ENCODE results near the gene ISG15.

ISG15 gene

DNA sequence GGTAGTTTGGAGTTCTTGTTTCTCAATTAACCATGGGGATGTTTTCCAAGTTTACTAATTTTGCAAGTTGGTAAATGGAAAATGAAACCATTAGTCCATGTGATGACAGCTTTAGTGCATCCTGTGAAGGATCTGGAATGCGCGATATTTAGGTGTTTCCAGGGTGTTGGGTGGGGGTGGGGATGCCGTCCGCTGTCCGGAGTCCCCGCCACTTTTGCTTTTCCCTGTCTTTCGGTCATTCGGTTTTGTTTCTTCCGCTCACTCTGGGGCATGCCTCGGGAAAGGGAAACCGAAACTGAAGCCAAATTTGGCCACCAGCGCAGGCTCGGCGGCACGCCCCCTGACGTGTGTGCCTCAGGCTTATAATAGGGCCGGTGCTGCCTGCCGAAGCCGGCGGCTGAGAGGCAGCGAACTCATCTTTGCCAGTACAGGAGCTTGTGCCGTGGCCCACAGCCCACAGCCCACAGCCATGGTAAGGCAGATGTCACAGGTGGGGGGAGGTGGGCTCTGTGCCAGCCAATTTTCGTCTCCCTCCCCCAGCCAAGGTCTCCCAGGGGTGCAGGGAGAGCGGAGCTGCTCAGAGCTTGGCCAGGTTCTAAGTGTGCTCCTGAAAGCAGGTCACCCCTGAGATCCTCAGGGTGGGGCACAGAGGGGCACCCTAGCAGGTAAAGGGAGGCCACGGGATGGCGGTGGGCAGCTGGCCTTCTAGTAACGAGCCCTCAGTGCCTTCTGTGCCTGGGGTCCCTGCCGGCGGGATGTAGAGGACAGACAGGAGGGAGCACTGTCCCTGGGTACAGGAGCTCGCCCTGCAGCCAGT, at the start of gene ISG15:
TSS of gene ISG15 (plus strand) at position 393 of the 817 bp plus-strand sequence. CDS start at position 470, 77 bp downstream.
- peak; percentile 85 to 87 for DNase-seq

DNA sequence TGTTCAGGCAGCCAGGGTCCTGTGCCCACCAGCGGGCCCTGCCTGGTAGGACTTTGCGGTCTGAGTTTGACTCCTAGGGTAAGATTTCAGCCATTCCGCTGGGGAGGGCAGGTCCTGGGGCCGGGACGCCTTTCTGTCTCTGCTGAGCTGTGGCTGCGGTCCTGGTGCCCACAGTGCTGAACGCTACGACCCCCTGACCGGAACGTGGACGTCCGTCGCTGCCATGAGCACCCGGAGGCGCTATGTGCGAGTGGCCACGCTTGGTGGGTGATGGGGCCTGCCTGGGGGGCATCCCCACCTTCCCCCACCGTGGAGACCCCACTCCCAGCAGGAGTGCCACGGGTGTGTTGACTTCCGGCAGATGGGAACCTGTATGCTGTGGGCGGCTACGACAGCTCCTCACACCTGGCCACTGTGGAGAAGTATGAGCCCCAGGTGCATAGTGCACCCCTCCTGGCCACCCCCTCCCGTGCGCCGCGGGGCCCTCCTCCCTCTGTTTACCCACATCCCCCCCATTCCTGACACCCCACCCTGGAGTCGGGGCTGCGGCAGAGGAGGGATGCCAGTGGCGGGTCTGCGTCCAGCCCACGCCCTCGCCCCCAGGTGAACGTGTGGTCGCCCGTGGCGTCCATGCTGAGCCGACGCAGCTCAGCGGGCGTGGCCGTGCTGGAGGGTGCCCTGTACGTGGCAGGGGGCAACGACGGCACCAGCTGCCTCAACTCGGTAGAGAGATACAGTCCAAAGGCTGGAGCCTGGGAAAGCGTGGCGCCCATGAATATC, 49.4 kb upstream of the ISG15 start:
- DNase-seq: no peak

DNA sequence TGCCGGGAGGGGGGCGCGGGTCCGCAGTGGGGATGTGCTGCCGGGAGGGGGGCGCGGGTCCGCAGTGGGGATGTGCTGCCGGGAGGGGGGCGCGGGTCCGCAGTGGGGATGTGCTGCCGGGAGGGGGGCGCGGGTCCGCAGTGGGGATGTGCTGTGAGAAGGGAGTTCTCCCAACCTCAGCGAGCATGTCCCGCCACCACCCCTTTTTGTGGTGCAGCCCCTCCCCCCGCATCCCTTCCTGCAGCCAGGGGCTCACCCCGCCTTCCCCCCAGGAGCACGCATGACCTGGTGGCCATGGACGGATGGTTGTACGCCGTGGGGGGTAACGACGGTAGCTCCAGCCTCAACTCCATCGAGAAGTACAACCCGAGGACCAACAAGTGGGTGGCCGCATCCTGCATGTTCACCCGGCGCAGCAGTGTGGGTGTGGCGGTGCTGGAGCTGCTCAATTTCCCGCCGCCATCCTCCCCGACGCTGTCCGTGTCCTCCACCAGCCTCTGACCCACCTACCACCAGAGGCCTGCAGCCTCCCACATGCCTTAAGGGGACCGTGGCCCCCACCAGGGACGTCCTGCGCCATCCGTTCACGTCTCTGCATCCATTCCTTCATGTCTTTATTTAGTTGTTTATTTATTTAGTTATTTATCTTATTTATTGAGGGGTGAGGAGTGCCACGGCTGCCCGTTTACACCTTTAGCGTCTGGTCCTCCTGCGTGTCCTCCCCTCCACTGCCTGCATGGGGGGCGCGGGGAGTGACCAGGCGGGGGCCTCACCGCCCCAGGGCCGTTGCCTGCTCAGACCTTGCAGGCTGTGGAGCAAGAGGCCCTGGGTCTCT, 48.4 kb upstream of the ISG15 start:
- DNase-seq: no peak

DNA sequence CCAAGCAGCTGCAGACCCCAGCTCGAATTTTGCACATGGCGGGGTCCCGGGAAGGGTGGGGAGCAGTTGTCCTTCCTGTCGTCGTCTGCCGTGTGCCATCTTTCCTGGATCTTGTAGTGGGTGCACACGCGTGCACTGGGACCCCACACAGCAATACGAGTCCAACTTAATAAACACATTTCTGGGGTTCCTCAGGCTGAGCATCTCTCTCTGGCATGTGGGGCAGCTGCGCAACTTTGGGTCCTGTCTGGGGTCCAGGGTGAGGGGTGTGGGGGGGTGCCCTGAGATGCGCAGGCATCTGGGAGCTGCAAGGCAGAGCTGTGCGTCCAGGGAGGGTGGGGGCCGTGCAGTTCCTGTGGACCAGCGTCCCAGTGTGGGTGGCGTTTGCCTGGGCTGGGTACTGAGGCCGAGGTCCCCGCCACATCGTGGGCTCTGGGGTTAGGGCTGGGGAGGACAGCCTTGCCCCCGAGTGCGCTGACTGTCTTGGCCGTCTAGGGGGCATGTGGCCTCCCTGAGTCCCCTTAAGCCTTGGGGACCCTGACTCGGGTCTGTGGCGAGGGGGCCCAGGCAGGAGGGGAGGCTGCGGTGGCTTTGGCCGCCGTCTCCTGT, 47.7 kb upstream of the ISG15 start:
- no peak for DNase-seq

DNA sequence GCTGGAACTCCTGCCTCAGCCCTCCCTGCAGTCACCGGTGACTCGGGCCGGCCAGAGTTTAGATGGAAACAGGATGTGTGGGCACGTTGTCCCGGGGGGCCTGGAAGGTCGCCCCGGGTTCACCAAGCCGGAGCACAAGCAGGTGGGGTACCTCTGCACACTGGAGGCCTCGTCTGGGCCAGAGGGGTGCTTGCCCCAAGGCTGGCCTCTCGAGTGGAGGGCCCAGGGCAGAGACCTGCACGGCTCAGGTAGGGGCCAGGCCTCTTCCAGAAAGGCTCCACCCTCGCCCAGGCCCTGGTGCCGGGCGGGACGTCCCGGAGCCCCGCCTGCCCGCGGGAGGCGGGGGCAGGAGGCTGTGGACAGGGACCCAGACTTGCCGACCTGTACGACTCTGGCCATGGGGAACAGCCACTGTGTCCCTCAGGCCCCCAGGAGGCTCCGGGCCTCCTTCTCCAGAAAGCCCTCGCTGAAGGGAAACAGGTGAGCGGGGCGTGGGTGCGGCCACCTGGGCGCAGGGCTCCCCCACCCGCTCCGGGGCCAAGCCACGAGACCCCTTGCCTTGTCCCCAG, 47.1 kb upstream of the ISG15 start, which contains the start of gene PLEKHN1:
TSS of gene PLEKHN1 (plus strand) at position 348 of the 569 bp plus-strand sequence. CDS start at position 398, 50 bp downstream.
- DNase-seq: no peak

DNA sequence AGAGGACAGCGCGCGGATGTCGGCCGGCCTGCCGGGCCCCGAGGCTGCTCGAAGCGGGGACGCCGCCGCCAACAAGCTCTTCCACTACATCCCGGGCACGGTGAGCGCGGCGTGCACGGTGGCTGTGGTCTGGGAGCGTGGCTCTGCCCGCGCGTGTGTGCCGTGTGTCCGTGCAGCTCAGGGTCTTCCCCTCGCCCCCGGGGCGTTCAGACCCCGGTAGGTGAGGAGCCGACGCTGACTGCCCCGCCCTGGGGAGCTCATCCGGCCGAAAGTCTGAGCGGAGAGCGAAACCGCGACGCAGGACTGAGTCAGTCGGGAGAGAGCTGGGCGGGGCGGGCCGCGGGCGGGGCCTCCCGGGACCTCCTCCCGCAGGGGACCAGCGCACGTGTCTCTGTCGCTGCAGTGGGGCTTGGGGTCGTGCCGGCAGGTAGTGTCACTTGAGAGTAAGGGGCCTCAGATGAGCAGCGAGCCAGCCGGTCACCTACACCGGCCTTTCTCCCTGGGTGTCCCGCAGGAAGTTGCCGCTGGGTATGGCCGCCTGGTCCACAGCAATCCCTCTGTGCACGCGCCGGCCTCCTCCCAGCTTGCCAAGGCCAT, 46.5 kb upstream of the ISG15 start:
- peak; percentile 77 to 81 for DNase-seq

DNA sequence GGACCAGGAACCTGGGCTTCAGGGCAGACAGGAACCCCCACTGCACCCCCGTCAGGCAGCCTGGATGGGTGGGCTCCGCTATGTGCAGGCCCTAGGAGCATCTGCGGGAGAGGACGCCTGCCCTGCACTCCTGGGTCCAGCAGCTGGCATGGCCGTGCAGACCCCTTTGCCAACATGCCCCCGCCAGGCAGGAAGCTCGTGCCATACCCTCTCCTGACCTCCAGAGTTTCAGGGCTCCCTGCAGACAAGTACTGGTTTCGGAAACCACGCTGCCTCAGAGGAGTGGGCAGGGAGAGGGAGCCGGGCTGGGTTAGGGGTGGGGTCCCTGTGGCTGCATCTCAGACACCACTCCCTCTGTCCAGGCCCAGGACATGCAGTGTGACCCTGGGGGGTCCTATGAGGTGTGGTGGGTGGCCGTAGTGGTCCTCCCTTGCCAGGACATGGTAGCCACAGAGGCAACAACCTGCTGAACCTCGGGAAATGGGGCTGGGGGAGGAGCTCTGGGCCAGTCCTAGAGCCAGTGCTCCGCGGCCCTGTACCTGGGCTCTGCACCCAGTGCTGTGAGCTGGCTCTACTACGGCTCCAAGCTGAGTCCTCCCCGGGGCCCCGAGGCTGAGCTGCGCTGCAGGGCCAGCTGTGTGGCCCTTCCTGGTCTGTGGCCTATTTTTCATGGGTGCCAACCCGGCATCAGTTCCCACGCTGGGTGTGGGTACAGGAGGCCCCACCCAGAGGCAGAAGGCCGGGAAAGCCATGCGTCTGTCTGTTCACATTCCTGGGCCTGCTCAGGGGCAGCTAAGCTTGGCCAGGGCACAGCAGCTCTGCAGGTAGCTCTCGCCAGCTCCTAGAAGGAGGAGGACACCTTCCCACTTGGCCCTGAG, 45.6 kb upstream of the ISG15 start:
- DNase-seq: no peak

DNA sequence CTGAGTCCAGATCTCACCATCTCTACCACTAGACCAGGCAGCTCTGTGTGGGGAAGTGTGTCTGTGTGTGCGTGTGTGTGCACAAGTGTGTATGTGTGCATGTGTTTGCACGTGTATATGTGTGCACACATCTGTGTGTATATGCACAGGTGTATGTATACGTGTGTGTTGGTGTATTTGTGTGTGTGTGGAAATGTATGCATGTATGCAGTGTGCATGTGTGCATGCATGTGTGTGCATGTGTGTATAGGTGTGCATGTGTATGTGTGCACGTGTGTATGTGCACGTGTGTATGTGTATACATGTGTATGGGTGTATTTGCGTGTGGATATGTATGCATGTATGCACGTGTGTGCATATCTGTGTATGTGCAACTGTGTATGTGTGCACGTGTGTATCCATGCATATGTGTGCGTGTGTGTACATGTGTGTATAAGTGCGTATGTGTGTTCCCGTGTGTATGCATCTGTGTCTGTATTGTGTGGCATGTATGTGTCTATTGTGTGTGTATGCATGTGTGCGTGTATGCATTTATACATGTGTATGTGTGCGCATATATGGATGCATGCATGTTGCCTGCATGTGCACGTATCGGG, 43.9 kb upstream of the ISG15 start:
- no peak for DNase-seq

DNA sequence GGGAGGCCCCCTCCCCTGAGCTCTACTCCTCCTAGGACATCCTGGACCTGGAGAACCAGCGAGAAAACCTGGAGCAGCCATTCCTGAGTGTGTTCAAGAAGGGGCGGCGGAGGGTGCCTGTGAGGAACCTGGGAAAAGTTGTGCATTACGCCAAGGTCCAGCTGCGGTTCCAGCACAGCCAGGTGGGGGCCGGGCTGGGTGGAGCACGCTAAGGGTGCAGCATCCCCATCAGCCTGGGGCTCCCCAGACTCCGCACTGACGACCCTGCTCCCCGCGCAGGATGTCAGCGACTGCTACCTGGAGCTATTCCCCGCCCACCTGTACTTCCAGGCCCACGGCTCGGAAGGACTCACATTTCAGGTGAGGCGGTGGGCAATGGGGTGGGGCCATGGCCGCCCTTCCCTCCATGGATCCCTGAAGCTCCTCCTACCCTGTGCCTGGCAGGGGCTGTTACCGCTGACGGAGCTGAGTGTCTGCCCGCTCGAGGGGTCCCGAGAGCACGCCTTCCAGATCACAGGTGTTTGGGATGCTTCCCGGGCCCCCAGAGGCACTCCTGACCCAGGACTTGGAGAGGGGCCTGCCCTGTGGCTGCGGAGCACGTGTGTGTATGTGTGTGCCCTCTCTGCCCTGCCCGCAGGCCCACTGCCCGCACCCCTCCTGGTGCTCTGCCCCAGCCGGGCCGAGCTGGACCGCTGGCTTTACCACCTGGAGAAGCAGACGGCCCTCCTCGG, 42.9 kb upstream of the ISG15 start:
- DNase-seq: no peak

DNA sequence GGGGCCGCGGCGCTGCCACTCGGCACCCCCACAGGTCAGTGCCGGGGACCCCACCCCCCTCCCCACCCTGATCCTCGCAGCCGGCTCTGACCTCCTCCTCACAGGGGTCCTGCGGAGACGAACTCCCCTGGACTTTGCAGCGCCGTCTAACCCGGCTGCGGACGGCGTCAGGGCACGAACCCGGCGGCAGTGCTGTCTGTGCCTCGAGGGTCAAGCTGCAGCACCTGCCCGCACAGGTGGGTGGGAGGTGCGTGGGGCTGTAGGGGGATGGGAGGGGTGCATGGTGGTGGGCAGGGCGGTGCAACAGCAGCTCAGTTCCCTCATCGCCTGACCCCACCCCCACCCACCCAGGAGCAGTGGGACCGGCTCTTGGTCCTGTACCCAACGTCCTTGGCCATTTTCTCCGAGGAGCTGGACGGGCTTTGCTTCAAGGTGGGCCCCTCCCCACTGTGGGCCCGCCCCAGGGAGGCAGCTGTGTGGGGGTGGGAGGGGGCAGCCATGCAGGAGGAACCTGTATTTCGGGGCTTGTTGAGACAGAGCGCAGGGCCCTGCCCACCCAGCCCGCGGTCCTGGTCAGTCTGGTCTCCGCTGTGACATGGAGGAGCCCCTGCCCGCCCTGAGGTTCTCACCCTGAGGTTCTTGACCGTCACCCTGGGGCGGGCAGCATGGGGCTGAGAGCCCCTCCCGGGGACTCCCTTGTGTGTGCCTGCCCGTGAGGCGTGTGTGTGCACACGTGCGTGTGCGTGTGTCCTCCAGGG, 42.1 kb upstream of the ISG15 start:
- DNase-seq: no peak

DNA sequence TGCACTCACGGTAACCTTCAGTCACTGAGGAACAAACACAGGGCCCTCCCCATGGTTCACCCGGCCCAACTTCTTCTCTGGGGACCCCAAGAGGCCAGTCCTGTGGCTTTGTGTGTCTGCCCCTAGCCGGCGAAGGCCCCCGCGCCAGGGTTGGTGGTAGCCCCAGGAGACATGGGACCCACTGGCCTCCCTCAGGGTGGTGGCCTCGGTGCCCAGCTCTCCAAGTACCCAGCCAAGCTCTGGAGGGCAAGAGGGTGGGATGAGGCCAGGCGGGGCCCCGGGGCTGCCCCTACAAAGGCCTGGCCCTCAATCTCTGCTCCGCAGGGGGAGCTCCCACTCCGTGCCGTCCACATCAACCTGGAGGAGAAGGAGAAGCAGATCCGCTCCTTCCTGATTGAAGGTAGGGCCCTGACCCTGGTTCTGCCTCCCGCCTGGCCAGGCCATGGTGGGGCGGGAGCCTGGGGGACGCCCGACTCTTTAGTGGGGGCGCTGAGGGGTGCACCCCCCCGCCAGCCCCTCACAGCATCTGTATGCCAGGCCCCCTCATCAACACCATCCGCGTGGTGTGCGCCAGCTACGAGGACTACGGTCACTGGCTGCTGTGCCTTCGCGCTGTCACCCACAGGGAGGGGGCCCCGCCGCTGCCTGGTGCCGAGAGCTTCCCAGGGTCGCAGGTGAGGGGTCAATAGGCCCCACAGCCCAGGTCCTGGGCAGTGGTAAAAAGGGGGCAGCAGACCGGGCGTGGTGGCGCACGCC, 41.4 kb upstream of the ISG15 start:
- no peak for DNase-seq

DNA sequence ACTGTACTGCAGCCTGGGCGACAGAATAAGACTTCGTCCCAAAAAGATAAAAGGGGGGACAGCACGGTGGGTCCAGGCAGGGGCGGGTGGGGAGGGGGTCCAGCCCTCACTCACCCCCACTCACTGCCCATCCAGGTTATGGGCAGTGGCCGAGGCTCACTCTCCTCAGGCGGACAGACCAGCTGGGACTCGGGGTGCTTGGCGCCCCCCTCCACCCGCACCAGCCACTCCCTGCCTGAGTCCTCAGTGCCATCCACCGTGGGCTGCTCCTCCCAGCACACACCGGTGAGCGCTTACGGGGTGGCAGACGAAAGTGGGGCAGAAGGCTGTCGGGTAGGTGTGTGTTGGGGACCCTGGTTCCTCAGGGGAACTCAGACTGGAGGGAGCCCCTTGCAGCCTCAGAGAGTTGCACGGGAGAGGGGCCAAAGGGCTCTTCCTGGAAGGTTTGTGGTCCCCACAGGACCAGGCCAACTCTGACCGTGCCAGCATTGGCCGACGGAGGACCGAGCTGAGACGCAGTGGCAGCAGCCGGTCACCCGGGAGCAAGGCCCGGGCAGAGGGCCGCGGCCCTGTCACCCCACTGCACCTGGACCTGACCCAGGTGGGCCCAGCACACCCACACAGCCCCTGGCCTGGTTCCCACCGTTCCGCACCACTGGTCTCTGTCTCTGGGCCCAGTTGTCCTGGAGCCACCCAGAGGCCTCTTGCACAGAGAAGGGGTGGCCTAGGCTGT, 40.4 kb upstream of the ISG15 start:
- no peak for DNase-seq

DNA sequence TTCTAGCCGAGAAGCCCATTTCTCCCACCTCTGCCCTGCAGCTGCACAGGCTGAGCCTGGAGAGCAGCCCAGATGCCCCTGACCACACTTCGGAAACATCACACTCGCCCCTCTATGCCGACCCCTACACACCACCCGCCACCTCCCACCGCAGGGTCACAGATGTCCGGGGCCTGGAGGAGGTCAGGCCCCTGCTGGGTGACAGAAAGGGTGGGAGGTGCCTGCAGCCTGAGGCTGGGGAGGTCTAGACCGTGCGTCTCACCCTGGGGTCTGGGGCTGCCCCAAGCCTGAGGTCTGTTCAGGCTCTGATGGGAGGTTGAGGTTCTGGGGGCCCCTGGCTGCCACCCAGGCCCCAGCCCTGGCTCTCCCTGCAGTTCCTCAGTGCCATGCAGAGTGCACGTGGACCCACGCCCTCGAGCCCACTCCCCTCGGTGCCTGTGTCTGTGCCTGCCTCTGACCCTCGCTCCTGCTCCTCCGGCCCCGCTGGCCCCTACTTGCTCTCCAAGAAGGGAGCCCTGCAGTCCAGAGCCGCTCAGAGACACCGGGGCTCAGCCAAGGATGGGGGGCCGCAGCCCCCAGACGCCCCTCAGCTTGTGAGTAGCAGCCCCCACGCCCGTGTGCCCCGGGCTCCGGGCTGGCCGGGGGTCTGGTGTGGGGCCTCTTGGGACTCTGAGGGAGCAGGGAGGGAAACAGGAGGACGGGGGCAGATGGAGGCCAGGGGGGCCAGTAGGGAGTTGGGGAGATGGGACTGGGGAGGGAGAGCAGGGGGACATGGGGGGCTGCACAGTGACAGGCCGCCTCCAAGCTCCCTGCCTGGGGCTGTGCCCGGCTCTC, 39.6 kb upstream of the ISG15 start:
- no peak for DNase-seq

DNA sequence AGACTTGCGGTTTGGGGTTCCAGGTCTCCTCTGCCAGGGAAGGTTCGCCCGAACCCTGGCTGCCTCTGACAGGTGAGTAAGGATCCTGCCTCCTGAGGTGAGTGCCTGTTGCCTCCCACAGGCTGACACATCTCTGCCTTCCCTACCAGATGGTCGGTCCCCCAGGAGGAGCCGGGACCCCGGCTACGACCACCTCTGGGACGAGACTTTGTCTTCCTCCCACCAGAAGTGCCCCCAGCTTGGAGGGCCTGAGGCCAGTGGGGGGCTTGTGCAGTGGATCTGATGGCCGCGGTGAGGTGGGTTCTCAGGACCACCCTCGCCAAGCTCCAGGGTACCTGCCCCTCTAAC, 39.0 kb upstream of the ISG15 start:
- no peak for DNase-seq

DNA sequence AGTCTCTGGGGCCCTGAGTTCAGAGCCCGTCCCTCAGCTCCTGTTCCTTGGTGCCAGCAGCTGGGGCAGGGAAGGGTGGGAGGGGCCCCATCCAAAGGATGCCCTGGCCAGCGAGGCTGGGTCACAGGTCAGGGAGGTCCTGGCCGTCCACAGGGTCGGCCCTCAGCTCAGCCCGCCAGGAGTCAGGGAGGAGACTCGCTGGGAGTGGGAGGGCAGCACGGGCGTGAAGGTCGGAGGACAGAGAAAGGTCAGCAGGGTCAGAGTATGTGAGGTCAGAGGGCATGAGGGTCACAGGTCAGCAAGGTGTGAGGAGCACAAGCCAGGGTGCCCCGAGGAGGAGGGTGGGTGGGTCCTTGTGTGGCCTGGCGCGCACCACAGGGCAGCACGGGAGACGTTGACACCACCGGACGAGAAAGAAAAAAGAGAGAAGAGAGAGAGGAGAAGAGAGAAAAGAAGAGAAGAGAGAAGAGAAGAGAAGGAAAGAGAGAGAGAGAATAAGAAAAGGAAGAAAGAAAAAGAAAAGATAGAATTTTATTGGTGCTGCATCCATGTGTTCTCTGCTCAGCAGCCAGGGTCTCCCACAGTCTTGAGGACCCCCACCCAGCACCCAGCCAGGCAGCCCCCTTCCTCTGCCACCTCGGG, 38.5 kb upstream of the ISG15 start:
- no peak for DNase-seq

DNA sequence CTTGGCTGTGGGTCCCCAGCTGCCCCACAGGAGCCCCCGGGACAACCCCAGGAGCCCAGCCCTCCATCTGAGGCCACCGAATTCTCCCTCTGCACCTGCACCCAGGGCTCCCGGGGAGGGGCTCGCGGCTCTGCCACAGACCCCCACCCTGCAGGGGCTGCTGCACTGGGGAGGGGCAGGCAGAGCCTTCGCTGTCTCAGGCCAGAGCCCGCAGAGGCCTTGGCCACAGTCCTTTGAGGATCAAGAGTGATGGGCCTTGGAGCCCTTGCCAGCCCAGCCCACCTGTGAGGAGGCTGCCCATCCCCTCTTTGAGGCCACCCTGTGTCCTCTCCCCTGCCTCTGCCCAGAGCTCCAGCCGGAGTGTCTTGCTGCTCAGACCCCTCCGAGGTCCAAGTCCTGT, 37.9 kb upstream of the ISG15 start:
- no peak for DNase-seq
